ENCODE data around the gene FAM114A1. TPM values are rescaled to one million over a fixed set of nuclear protein-coding genes. Genes with fewer than 3 reads are reported as not detected.

The FAM114A1 gene
- total and polyA plus RNA-seq, 2 experiments from 2014 or later = 13.0 to 14.5 TPM

- no peak overlapping the region for H2AFZ ChIP-seq
- no peaks in the 10 kb centered on the region for H3K4me1 Mint-ChIP-seq
- H3K27me3 ChIP-seq (ENCODE audit: insufficient read depth) = no peaks in the 10 kb centered on the region
- H3K27ac Mint-ChIP-seq = no peak overlapping the region
- H3K4me3 ChIP-seq = no peak overlapping the region
- H3K27me3 Mint-ChIP-seq (ENCODE audit: insufficient read depth, low read depth, poor library complexity) = no peaks in the 10 kb centered on the region
- no peak overlapping the region for H3K4me2 ChIP-seq
- no peak overlapping the region for H3K4me3 Mint-ChIP-seq
- no peaks in the 10 kb centered on the region for H3K36me3 ChIP-seq (ENCODE audit: insufficient read depth)
- H3K9me2 ChIP-seq (ENCODE audit: insufficient read depth) = peaks cover 5% of the 10 kb centered on the region; the same call in 1 of the 2 replicates
- H3F3A ChIP-seq (replicated peaks; ENCODE audit: low read depth) = no peaks in the 10 kb centered on the region
- no peaks in the 10 kb centered on the region for H4K20me1 ChIP-seq (replicated peaks; ENCODE audit: insufficient read depth)
- no peak overlapping the region for H3K27ac ChIP-seq (ENCODE audit: low read depth)
- ATAC-seq = no peak
- H3K79me2 ChIP-seq (replicated peaks; ENCODE audit: insufficient read depth) = no peaks in the 10 kb centered on the region
- no peak for DNase-seq (ENCODE audit: low spot score)
- TF ChIP-seq EZH2 (IDR thresholded peaks at IDR 0.05; ENCODE audit: low read depth, unreplicated experiment) = no peak
- no peak for TF ChIP-seq ZNF462 (CRISPR knock-in tag; IDR thresholded peaks at IDR 0.05)
- TF ChIP-seq JUNB (IDR thresholded peaks at IDR 0.05; ENCODE audit: unreplicated experiment) = no peak
- no peak for TF ChIP-seq EZH2phosphoT487 (IDR thresholded peaks at IDR 0.05; ENCODE audit: unreplicated experiment)
- no peak for TF ChIP-seq ZNF114 (CRISPR knock-in tag; IDR thresholded peaks at IDR 0.05)
- TF ChIP-seq POLR2AphosphoS5 (IDR thresholded peaks at IDR 0.05; ENCODE audit: low read depth) = no peak
- no peak for TF ChIP-seq CREB1 (CRISPR knock-in tag; IDR thresholded peaks at IDR 0.05; ENCODE audit: low read depth)
- TF ChIP-seq CTCF (conservative IDR thresholded peaks at IDR 0.05; ENCODE audit: low read depth in 2 of 2) = no peak
- no peak for TF ChIP-seq ZNF331 (CRISPR knock-in tag; IDR thresholded peaks at IDR 0.05; ENCODE audit: low read depth)
- no peak for TF ChIP-seq REST (IDR thresholded peaks at IDR 0.05; ENCODE audit: unreplicated experiment)
- no peak for TF ChIP-seq STAT1 (IDR thresholded peaks at IDR 0.05; ENCODE audit: unreplicated experiment)
- TF ChIP-seq ETS1 (IDR thresholded peaks at IDR 0.05) = no peak
- TF ChIP-seq NANOG (IDR thresholded peaks at IDR 0.05; ENCODE audit: borderline replicate concordance) = no peak
- H3K4me1 ChIP-seq (ENCODE audit: insufficient read depth) = no peaks in the 10 kb centered on the region
- H3K36me3 Mint-ChIP-seq (ENCODE audit: low read depth) = peaks cover 7% of the 10 kb centered on the region; the same call in 2 of the 3 replicates
- H3K9me3 Mint-ChIP-seq = peaks cover 14% of the 10 kb centered on the region
Measured at GRCh38 chr4:38823766-38824165, 43.8 kb upstream of the FAM114A1 start.

Data from GM23338 (cell line).